Endometrial microvascular endothelial cells (primary cell): ENCODE results near the gene PHF23. TPM values are rescaled to one million over a fixed set of nuclear protein-coding genes. Genes with fewer than 3 reads are reported as not detected.

ENCODE experiments used
- in situ Hi-C: cut with HindIII; loops from 2 replicates; pipeline ENCODE4 v1.10.0; 2017; ENCODE audit warnings: low sequenced_read_pairs, low pct_unique_long_range_greater_than_20kb; ENCODE audit errors: inconsistent ontology term
- total RNA-seq: library from RNA; depleted of rRNA; stranded (reverse); fragments of >200 nt; gene quantifications from one replicate; pipeline ENCODE4 v1.2.3, GENCODE V29; 2015; ENCODE audit errors: inconsistent ontology term

Gene PHF23
- total RNA-seq, 1 donor from 2014 or later, result 65.3 TPM

DNA sequence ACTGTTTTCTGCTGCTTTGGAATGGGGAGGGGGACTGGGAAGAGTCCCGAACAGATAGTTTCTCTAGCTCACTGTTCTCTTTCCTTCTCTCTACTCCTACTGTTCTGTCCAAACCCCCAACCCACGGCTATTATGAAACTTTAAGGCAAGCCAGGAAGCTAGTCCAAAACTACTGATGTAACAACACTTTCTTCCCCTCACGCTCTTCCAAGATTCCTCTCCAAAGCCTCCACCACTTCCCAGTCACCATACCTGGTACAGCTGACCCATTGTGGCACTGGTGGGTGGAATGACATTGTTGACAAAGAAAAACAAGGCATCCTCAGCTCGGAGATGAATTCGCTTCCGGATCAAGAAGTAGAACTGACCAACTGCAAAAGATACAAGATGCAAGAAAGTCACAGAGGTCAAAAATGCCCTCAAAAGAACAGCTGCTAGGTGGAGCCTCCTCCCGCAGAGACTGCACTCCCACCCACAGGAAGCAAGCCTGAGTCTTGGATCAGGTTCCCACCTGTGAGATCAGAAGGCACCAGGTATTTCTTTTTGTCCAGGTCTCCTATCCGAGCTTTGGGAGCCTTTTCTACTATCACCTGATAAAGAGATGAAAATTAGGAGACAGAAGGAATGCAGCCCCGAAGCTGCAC is 2.0 kb upstream of the PHF23 start:
- in situ Hi-C loops, result no loop called here

DNA sequence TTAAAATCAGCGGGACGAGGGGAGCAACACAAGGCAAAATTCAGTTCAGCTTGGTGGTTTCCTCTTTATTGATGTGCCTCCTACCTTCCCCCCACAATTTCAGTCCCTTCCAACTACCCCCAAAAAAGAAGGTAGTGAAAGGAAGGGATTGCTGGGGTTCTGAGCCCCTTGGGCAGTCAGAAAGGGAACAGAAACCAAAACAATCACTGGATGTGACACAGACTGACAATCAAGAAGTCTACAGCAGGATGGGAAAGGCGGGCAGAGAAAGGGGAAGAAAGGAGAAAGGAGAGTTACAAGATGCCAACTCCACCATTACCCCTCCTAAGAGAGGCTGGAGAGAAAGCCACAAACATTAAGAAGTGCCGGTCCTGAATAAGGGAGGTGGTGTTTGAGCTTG is 1.1 kb upstream of the PHF23 start:
- in situ Hi-C loops, result no loop called here

GRCh38 chr17:7238420-7239090 is 702 bp downstream of the PHF23 start:
- in situ Hi-C loops, result no loop called here

- in situ Hi-C loops, result no loop called here
Observed at GRCh38 chr17:7237761-7238419, 1.4 kb downstream of the PHF23 start.

DNA sequence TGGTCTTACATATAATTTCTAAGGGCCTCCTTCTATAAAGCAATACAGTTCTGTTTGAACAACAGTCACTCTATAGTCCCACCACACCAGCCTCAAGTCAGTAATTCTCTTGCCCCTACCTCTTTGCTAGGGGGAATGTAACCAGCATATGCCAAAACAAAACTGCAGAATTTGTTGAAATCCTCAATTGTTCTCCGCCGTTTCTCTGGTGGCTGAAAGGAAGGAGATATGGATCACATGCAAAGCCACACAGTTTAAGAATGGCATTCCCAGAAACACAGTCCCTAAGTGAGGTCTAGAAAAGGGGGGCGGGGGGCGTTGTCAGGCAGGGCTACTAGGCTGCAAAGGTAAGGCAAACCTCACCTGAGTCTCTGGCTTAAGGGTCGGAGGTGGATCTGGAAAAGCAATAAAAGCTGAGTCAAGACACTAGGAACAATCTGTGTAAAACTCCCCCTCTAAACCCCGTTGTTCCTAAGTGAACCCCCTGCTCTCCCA is 1.9 kb downstream of the PHF23 start:
- in situ Hi-C loops, result no loop called here

DNA sequence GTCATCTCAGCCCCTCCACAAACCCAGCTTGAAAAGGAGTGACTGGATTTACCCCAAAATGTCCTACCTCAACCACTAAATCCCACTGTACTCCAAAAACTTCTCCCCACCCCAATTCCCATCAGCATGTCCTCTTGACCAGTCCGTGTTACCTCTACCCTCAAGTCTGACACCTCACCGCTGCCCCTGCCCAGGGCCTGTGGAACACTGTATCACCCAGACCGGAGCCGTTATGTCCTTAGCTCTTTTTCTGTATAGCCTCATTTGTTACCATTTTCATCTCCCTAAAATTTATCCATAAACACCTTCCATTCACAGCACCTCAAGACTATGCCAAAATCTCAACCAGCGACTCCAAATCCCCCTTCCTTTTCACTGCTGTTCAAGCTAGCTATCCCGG is 2.4 kb downstream of the PHF23 start:
- in situ Hi-C loops, result no loop called here

DNA sequence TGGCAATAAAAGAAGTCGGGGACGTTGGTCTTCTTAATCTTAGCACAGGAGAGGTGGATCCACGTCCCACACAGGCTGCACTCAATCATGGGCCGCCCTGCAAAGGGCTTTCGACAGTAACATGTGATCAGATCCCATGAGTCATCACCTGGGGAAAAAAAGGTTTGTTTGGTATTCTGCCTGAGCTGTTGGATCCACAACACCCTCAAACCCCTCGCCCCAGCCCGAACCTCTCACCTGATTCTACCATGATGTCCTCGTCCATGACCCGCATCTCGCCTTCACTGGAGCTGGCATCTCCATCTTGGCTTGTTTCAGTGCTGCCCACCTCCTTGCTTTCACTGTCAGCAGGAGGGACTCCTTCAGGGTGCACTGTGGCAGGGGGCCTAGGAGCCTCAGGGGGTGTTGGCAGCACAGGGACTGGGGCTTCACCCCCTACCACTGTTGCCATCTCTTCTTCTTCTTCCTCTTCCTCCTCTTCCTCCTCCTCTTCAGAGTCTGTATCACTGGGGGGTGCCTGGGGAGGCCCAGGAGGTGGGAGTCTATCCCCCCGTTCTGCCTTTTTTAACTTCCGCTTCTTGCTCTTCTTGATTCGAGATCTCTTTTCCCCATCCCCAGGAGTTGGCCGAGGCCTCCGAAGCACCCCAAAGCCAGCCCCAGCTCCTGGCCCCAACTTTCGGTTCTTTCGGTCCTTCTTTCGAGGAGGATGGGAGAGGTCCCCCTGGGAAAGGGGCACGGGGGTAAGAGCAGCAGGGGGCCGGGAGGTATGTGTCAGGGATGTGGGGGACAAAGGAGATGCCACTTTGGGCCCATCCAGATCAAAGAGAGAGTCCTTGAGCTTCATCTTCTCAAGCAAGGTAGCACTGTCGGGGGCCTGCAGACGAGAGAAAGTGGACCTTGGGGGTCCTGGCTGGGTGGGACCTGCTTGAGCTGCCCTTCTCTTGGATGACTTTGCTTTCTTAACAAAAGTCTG is 3.3 kb downstream of the PHF23 start:
- in situ Hi-C loops, result no loop called here

GRCh38 chr17:7234083-7234951 is 4.9 kb downstream of the PHF23 start, which contains the start of gene DVL2:
Gene DVL2, minus strand, starts transcription at chr17:7234517. Its CDS starts 255 bp downstream, at chr17:7234262.
- in situ Hi-C loops, result no loop called here

DNA sequence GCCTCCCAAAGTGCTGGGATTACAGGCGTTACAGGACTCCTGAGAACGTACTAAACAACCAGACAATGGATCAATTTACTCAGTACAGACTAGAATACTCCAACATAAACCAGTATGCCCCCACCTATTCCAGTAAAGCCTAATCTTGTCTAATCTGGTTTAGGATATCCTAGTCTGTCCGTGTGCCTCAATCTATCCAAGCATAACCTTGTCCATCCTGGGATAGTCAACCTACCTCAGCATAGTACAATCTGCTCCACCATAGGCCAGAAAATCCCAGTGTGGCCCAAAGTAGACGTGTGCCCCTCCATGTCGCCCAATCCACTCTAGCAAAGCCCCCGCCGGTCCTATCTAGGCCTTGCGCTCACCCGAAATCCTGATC is 5.6 kb downstream of the PHF23 start:
- in situ Hi-C loops, result no loop called here

GRCh38 chr17:7232114-7232513 is 7.1 kb downstream of the PHF23 start:
- in situ Hi-C loops, result no loop called here

DNA sequence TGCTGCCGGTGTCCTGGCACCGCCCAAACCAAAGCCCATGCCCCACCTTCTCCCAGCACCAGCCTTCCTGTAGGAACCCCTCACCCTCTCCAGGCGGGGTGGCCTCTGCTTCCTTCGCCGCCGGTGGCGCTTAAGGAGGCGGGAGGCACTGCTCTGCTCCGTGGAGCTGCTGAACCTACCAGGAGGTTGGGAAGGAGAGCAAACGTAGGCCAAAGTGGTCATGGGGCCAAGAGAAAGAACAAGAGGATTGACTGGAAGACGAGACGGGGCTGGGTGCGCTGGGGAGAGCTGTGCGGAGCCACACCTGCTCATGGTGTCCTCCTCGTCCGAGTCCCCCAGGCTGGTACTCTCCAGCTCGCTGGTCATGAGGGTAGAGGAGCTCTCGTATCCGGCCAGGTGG is 9.8 kb downstream of the PHF23 start:
- in situ Hi-C loops, result no loop called here

GRCh38 chr17:7228920-7229319 is 10.3 kb downstream of the PHF23 start:
- in situ Hi-C loops, result no loop called here

- in situ Hi-C loops, result no loop called here
Observed at GRCh38 chr17:7226721-7227710, 12.2 kb downstream of the PHF23 start.

GRCh38 chr17:7225711-7226331 is 13.4 kb downstream of the PHF23 start:
- in situ Hi-C loops, result no loop called here

DNA sequence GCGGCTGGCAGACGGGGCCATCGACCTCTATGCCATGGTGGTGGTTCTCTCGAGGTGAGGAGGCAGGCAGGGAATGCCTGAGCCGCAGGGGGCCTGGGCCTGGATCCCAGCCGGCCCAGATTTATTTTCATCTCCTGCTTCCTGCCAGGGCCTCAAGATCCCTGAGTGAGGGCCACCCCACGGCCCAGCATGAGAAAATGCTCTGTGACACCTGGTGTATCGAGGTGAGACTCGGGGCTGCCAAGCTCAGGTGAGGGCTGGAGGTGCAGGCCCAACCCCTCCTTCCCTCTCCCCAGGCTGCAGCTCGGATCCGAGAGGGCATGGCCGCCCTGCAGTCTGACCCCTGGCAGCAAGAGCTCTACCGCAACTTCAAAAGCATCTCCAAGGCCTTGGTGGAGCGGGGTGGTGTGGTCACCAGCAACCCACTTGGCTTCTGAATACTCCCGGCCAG is 14.6 kb downstream of the PHF23 start:
- in situ Hi-C loops, result no loop called here

DNA sequence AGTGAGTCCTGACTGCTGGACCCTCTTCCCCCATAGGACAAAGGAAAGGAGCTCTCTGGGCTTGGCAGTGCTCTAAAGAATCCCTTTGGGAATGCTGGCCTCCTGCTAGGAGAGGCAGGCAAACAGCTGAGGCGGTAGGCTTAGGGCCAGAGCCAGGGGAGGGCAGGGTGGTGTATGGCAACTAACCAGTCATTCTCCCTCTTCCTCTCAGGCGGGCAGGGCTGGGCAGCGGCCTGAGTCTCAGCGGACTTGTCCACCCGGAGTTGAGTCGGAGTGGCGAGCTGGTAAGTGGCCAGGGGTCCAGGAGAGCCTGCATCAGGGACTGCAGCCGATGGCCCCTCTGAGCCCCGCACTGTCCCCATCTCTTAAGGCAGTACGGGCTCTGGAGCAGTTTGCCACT is 15.1 kb downstream of the PHF23 start:
- in situ Hi-C loops, result no loop called here
